NCI-H446 treated with DMSO at 0.1 percent for 48 hours (cell line): ENCODE data around the gene ZNF837.
"Not testable (repeated sequence)": the region's sequence is repeated elsewhere in the genome, so short reads cannot be mapped to it uniquely, and the experiment has no call there.

Experiments used
- DNase-seq: peaks from one replicate; lab custom pipeline; 2025; lab: John Stamatoyannopoulos, UW

ZNF837 gene

DNA sequence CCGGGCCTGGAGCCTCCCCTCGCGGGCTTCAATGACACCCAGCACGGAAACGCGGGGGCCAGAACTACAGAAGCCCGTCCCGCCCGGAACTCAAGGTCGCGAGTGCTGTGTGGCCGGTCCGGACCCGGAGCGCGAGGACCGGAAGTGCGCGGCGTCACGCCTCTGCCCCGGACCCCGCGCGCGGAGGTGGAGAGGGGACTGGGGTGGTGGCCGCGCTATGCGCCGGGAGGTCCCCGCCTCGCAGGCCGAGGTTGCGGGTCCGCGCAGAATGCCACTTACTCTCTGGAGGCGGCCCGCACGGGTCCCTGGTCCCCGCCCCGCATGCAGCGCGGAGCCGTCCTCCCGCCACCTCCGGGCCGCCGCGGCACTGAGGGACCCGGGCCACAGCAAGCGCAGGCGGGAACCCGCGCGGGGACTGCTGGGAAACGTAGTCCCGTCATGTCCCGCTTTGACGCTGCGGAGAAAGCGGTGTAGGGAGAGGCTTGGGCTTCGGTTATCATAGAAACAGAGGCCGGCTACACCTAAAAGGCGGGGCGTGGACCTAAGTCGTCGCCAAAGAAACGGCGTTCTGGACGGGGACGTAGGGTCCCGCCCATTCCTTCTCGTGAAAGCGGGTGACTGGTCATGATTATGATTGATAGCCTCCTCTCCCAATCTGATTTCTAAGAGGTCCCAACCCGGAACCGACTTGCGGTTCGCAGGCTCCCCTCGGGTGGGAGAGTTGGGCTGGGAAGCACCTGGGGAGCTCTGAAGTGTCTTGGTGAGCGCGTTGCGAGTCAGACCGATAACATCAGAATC lies at the start of gene ZNF837:
ZNF837 (minus strand) TSS at position 369 of the 798 bp plus-strand sequence. CDS start 11,698 bp downstream, outside the sequence.
- DNase-seq, result peak; percentile 100

- no peak for DNase-seq
Observed at GRCh38 chr19:58429745-58430144, 48.9 kb upstream of the ZNF837 start.

DNA sequence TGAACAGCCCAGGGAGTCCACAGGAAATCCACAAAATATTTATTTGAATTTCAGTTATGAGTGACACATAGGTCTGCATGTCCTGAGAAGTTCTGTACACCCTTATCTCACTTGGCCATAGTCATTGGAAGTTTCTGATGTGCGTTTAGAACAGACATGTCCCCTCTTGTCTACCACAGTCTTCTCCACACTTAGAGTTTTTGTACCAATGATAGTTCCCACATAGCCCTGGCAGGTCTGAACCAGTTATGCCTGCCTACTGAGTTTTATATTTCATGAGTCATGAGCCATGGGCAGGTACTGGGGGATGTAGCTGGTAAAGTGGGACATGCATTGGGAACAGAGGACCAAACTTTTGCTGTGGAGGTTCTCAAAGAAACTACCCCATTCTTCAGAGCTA lies 47.8 kb upstream of the ZNF837 start:
- no peak for DNase-seq

- DNase-seq, result no peak
Observed at GRCh38 chr19:58417071-58417470, 36.2 kb upstream of the ZNF837 start.

- no peak for DNase-seq
Observed at GRCh38 chr19:58416604-58417003, 35.8 kb upstream of the ZNF837 start.

DNA sequence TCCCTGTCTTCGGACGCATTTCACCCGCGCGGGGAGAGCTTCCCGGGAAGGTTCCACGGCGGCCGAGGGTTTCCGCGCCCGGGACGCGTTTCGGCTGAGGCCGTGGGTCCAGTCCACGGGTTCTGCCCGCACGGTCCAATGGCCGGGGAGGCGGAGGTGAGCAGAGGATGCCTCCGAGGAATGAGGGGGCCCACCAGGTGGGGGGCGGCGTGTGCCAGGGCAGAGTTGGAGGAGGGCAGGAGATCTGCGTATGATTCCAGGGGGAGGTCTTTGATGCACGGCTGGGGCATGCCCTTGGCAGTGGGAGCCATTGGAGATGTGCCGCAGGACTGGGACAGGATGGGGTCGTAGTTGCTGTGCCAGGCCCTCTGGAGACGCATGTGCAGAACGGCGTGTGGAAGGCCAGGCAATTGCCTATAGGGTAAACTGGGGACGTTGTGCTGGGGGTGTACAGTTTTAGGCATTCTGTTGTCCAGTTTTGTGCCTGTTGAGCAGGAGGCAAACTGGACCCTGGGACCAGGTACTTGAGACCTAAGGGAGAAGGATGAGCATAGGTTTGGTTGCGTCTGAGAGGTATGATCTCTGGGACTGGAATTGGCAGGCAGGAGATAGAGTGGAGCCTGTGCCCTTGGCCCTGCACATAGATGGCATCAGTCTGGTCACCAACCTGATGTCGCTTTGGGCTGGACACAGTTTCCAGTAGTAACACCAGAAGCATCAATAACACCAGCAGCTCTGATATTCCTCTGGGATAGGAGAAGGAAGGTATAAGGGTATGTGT lies 28.4 kb upstream of the ZNF837 start:
- DNase-seq, result peak; percentile 11

DNA sequence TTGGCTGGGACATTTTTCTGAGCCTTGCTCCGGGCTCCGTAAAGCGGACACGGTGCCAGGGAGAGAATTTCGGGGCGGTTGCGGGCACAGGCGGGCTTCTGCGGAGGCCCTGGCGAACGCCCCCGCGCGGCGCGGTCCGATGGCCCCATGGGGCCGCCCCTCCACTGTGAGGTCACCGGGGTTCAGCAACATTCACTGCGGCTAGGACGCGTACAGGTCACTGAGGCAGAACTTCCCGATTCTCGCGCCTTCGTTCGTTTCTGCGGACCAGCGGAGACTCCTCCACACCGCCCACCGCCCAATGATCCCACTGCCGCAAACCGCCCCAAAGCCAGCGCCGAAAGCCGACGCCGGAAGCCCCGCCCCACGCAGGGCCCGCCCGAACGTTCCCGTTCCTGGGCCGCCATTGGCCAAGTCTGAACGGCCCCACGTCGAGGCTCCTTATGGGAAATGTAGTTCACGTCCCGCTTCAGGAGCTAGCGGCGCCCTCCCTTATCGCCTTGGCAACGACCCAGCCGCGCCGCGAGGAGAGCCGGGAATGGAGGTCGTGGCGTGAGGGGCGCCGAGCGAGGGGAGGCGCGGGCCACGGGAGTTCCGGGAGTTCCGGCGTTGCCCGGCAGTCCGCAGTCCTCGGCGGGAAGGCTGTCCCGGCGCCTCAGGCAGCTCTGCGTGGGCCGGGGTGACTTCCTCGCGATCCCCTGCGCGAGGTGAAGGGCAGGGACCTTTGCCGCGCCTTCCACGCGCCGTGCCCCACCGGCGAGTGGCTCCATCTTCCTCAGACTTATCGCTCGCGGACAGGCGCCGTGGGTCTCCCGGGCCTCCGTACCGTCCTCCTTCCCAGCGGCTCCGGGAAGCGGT lies 27.6 kb upstream of the ZNF837 start, which contains the start of gene ZNF584:
ZNF584 (plus strand) TSS at position 498 of the 858 bp plus-strand sequence. CDS start 499 bp downstream, outside the sequence.
- peak; percentile 91 for DNase-seq

DNA sequence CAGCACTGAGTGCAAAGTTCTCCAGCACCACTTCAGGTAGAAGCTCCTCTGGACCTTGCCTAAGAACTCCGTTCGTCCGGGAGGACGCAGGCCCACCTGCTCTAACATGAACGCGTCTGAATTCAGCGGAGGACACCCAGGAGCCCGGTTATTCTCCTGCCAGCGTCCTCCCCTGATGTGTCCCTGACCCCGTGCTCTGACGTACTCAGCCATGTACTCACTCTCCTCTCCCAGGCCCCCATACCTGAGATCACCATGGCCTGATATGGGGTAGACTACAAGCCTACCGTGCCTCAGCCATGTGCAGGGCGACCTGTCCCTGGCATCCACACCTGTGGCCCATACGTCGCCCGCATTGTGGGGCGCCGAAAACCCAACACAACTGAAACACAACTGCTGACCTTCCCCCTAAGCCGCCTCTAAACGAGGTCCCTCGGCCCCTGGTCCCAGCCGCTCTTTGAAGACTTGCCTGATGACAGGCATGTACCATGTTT lies 26.9 kb upstream of the ZNF837 start:
- no peak for DNase-seq

DNA sequence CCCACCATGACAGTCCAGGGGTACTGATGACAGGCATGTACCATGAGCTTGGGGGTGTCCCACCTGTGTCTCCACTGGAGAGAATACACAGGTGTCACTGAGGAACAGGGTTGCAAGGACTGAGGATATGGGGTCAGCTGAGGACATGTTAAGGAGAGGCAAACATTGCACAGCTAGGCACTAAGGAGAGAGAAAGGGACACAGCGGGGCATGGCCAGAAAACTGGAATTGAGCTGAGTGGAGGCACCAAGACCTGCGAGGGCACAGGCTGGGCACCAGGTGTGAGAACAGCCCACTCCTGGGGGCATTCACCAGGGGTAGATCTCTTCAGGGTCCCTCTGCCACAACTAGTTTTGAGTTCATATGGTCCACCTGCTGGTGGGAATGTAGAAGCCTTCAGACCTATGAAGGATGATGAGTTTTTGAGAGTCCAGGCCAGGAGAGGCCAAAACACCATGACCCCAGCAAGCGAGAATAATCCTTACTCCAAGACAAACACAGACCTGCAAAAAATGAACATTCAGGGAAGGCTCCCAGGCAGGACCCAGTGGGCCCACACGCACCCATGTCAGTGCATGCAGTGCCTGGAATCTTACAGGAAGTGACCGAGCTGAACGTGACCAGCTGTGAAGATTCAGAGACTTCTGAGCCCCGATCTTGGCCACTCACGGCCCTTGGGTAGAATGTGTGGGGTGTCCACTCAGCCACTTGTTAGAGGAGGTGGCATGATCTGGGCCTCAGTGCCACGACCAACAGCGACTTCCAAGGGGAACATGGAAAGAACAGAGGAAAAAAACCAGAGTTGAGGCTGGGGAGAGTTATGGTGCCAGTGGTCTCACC lies 26.2 kb upstream of the ZNF837 start:
- DNase-seq, result no peak

GRCh38 chr19:58403920-58404478 lies 23.2 kb upstream of the ZNF837 start:
- DNase-seq, result not testable (repeated sequence)

GRCh38 chr19:58401840-58402421 lies 21.1 kb upstream of the ZNF837 start:
- no peak for DNase-seq

DNA sequence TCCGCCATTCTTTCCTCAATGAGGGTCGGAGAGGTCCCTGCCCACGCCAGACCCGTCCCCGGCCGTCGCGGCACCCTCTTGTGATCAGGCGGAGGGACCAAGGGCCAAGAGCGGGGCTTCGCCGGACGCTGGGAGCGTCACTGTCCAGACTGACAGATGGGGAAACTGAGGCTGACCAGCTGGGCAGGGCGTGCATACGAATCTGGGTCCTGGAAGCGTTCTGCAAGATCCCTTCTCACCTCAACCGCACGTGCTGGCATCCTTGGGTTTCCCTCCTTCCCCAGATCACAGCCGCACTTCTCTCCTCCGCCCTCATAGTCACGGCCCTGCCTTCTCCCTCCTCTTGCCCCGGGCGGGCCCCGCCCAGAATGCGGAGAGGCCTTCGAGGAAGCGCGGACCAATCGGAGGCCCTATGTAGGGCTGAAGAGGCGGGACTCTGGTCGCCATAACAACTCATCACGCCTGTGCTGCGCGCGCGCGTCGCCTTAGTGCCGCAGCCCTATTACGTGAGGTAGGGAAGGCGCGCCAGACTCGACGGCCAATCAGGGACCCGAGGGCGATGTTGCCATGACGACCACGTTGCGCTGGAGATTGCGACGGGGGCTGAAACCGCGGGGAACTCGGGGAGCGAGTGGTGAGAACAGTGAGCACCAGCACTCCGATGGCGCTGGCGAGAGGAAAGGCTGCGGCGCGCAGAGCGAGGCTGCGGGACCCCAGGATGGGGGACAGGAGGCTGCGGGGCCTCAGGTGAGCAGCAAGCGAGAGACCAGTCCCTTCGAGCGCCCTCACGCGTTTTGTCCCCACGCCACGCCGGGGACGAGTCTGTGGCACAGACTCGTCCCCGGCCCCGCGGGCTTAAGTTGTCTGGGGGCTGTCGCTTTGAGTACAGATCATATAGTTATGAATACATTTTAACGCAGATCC lies 20.3 kb upstream of the ZNF837 start:
- DNase-seq, result peak; percentile 99

- DNase-seq, result peak; percentile 84
Observed at GRCh38 chr19:58400316-58400915, 19.6 kb upstream of the ZNF837 start.

DNA sequence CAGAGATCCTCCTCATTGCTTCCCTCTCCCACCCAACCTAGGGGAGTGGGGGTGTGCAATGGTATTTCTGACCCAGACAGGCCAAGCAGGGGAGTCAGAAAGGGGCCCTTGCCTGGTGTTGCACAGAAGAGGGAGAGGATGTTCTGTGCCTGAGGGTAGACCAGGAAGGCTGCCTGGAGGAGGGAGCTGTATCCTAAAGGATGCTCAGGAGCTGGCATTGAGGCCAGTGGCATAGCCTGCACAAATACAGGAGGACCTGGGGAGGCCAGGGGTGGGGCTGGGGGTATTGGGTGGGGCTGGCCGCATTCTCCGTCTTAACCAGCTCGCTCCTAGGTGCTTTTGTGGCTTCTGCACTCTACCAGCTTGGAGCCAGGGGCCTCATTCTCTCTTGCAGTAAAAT lies 19.1 kb upstream of the ZNF837 start:
- no peak for DNase-seq

GRCh38 chr19:58398545-58398944 lies 17.7 kb upstream of the ZNF837 start:
- DNase-seq, result no peak

- no peak for DNase-seq
Observed at GRCh38 chr19:58398087-58398486, 17.3 kb upstream of the ZNF837 start.

DNA sequence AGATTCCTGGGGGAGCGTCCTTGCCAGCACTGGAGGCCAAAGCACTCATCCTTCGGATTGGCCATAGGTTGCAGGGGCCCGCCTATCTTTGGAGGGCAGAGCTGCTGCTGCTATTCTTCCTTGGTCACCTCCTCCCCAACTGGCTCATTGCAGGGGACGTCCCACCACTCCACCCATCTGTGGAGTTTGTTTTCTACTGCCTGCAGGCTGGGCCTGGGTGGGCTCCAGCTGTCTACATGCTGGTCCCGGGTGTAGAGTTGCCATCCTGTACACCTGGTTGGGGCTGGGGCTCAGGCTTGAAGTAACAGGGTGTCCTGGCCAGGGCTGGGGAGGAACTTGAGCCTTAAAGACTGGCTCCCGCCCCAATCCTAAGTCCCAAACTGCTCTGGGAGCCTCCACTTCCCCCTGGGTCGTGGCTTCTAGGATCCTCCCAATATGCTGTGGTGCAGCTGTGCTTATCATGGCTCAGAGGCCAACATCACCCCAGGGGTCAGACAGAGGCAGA lies 16.8 kb upstream of the ZNF837 start:
- DNase-seq, result no peak

DNA sequence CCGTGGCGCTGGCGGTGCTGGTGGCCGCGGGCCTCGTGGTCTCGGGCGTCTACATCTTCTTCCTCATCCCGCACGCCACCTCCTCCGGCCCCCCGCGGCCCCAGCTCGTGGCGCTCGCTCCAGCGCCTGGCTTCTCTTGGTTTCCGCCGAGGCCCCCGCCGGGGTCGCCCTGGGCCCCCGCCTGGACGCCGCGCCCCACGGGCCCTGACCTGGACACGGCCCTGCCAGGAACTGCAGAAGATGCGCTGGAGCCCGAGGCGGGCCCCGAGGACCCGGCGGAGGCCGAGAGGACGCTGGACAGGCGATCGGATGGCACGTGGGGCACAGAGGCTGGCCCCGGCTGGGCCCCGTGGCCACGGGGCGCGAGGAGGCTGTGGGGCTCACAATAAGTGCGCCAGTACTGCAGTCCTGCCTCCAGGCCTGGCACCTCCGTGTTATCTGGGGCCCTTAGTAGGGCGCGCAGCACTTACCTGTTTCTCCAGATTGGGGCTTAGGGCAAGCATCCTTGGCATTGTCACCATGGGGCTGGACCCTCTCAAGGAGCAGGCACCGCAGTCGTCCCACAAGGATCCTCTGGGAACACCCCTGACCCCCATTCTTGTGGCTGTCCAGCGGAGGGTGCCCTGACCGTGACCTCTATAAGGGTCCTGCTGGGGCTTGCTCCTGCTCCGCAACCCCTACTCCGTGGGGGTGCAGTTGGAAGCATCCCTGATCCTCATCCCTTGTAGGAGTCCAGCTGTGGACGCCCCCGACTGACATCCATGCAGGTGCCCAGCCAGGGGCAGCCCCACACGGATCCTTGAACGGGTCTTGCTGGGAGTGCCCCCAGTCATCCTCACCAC lies 16.1 kb upstream of the ZNF837 start:
- DNase-seq, result no peak
